Peyer's patch (tissue), 4 donors: ENCODE results near the gene TEKT4.
"Not testable (repeated sequence)": the region's sequence is repeated elsewhere in the genome, so short reads cannot be mapped to it uniquely, and the experiment has no call there.

Experiments
- POLR2A ChIP-seq, 2 donors: fragments of 450-650 bp; IDR thresholded peaks; one replicate each; pipeline ENCODE4 v1.5.1; 2017; ENCODE audit warnings: antibody characterized with exemption in 2 of 2, mild to moderate bottlenecking in 2 of 2, moderate library complexity in 2 of 2
- TF ChIP-seq, protein P1 (sequence below), 6 experiments: fragments of 450-650 bp in 4 of 6; fragments of 200-600 bp in 2 of 6; sonication (generic) in 1 of 6; IDR thresholded peaks; one replicate each; pipeline ENCODE4 v1.5.1; 2017 to 2019; ENCODE audit warnings: antibody characterized with exemption in 6 of 6, mild to moderate bottlenecking in 3 of 6, moderate library complexity in 1 of 6

GRCh38 chr2:94856856-94857255, 14.4 kb upstream of the TEKT4 start:
- TF ChIP-seq POLR2A (IDR thresholded peaks at IDR 0.05), result not testable (repeated sequence)
- TF ChIP-seq, protein P1, sequence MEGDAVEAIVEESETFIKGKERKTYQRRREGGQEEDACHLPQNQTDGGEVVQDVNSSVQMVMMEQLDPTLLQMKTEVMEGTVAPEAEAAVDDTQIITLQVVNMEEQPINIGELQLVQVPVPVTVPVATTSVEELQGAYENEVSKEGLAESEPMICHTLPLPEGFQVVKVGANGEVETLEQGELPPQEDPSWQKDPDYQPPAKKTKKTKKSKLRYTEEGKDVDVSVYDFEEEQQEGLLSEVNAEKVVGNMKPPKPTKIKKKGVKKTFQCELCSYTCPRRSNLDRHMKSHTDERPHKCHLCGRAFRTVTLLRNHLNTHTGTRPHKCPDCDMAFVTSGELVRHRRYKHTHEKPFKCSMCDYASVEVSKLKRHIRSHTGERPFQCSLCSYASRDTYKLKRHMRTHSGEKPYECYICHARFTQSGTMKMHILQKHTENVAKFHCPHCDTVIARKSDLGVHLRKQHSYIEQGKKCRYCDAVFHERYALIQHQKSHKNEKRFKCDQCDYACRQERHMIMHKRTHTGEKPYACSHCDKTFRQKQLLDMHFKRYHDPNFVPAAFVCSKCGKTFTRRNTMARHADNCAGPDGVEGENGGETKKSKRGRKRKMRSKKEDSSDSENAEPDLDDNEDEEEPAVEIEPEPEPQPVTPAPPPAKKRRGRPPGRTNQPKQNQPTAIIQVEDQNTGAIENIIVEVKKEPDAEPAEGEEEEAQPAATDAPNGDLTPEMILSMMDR (IDR thresholded peaks at IDR 0.05), result not testable (repeated sequence)
